Mucosa of descending colon (tissue), 3 donors: ENCODE results near the gene KCNG2. TPM values are rescaled to one million over a fixed set of nuclear protein-coding genes. Genes with fewer than 3 reads are reported as not detected.

ENCODE experiments used
- ATAC-seq: fragments of 200-7000 bp; cut with Tn5 transposase; one replicate; pipeline ENCODE4 v1.9.1; 2020; ENCODE audit warnings: mild to moderate bottlenecking, moderate library complexity
- DNase-seq, 3 donors: peaks; one replicate each; pipeline ENCODE4 v3.0.0-alpha.2; 2020
- H3K36me3 ChIP-seq: fragments of 200-600 bp; one replicate; pipeline ENCODE4 v1.8.0; 2021; ENCODE audit warnings: low read depth, mild to moderate bottlenecking
- H3K4me1 ChIP-seq: fragments of 200-600 bp; one replicate; pipeline ENCODE4 v1.8.0; 2021; ENCODE audit warnings: low read depth, mild to moderate bottlenecking
- H3K4me3 ChIP-seq: fragments of 200-600 bp; one replicate; pipeline ENCODE4 v1.8.0; 2021; ENCODE audit warnings: mild to moderate bottlenecking
- H3K9me3 ChIP-seq: fragments of 200-600 bp; one replicate; pipeline ENCODE4 v1.8.0; 2021; ENCODE audit warnings: mild to moderate bottlenecking
- intact Hi-C, 2 donors: fragments of 100-400 bp; cut with DNase I in 1 of 2; cut with micrococcal nuclease in 1 of 2; formaldehyde crosslinking; loops; one replicate each; pipeline versions ENCODE4 v1.11.0 to v1.11.1; 2022; cut with DNase I, micrococcal nuclease
- total RNA-seq, 3 donors: library from RNA; stranded (reverse); fragmentation: NEBNext Ultra II Directional in 2 of 3; extraction: Animal tissue kit (Norgen Biotek cat#: 25700) in 2 of 3; gene quantifications; one replicate each; pipeline versions ENCODE4 v1.2.1 to v1.2.4, GENCODE V29; 2021 to 2023
- TF ChIP-seq, protein P1 (sequence below): fragments of 200-600 bp; IDR thresholded peaks from one replicate; pipeline ENCODE4 v1.8.0; 2022; ENCODE audit warnings: antibody characterized with exemption, mild to moderate bottlenecking
- donor health status: DM: no; HTN: no; CAD: no; lungs with moderate emphysema.
- donor health status: DM: no; HTN: no; CAD: no.
- donor health status: DM: no; HTN: yes; CAD: no.

The KCNG2 gene
- total RNA-seq, 3 donors from 2014 or later = 0.19 TPM; not detected in 2

DNA sequence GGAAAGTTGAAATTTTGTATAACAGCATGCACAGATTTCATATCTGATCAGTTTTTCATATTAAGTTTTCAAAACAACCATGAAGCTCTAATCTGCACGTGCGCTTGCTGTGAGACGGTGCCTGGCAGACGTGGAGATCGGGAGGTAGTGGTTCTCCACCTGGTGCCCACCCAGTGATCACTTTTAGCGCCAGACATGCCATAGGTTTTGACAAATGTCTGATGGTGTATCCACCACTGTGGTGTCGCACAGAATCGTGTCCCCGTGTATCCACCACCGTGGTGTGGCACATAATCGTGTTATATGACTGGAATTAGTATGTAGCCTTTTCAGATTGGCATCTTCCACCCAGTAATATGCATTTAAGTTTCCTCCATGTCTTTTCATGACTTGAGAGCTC lies 40.9 kb upstream of the KCNG2 start:
- DNase-seq (peak in 1 of 3 donors; percentile 14), ATAC-seq (no peak)
- intact Hi-C loops = no loop called here

DNA sequence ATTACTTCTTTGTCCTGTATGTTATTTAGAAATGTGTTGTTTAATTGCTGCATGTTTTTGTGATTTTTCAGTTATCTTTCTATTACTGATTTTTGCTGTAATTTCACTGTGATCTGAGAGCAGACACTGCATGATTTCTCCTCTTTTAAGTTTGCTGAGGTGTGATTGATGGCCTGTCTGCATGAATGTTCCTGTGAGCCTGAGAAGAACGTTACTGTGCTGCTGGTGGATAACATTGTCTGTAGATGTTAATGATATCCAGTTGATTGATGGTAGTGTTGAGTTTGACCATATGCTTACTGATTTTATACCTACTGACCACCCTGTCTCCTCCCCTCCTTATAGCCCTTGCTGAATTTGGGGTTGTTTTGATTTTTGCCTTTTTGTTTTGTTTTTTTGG lies 37.4 kb upstream of the KCNG2 start:
- Histone ChIP-seq H3K4me3 (no peak overlapping the region), H3K36me3 (no peaks in the 10 kb centered on the region), H3K4me1 (no peaks in the 10 kb centered on the region), H3K9me3 (no peaks in the 10 kb centered on the region)
- TF ChIP-seq, protein P1, sequence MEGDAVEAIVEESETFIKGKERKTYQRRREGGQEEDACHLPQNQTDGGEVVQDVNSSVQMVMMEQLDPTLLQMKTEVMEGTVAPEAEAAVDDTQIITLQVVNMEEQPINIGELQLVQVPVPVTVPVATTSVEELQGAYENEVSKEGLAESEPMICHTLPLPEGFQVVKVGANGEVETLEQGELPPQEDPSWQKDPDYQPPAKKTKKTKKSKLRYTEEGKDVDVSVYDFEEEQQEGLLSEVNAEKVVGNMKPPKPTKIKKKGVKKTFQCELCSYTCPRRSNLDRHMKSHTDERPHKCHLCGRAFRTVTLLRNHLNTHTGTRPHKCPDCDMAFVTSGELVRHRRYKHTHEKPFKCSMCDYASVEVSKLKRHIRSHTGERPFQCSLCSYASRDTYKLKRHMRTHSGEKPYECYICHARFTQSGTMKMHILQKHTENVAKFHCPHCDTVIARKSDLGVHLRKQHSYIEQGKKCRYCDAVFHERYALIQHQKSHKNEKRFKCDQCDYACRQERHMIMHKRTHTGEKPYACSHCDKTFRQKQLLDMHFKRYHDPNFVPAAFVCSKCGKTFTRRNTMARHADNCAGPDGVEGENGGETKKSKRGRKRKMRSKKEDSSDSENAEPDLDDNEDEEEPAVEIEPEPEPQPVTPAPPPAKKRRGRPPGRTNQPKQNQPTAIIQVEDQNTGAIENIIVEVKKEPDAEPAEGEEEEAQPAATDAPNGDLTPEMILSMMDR = no peak
- intact Hi-C loops = no loop called here
- DNase-seq = no peak
- ATAC-seq = no peak

More for the DNA sequence above, 40.9 kb upstream of the KCNG2 start:
- TF ChIP-seq, protein P1 = no peak
- H3K9me3 ChIP-seq = no peaks in the 10 kb centered on the region
- H3K36me3 ChIP-seq = peaks cover 4% of the 10 kb centered on the region
- H3K4me3 ChIP-seq = no peak overlapping the region
- H3K4me1 ChIP-seq = no peaks in the 10 kb centered on the region

DNA sequence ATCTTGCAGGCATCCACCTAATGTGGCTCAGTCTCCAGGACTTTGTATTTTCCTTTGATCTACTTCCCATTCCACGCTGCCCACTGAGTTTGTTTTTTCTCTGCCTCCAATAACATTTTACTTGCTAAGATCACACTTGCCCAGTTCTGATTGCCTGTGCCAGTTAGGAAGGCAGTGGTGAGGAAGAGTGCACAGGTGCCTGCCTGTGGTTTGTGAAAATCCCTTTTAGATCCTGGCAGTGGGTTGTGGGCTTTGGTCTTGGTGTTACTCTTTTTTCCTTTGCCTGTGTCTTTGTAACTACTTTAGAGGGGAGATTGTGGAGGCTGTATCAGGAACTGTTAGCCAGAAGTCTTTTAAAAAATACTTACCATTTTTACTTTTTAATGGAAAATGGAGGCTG lies 36.9 kb upstream of the KCNG2 start:
- ATAC-seq = no peak
- TF ChIP-seq, protein P1 = no peak
- intact Hi-C loops = no loop called here
- Histone ChIP-seq H3K9me3 (no peaks in the 10 kb centered on the region), H3K36me3 (no peaks in the 10 kb centered on the region), H3K4me1 (no peaks in the 10 kb centered on the region), H3K4me3 (no peak overlapping the region)
- DNase-seq = no peak

DNA sequence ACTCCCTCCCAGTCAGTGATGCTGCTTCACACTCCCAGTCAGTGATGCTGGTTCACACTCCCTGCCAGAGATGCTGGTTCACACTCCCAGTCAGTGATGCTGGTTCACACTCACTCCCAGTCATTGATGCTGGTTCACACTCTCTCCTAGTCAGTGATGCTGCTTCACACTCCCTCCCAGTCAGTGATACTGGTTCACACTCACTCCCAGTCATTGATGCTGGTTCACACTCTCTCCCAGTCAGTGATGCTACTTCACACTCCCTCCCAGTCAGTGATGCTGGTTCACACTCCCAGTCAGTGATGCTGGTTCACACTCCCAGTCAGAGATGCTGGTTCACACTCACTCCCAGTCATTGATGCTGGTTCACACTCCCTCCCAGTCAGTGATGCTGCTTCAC lies 34.3 kb upstream of the KCNG2 start:
- no peaks in the 10 kb centered on the region for H3K4me1 ChIP-seq
- DNase-seq (no peak), ATAC-seq (no peak)
- intact Hi-C loops = no loop called here
- H3K9me3 ChIP-seq = peaks cover 4% of the 10 kb centered on the region
- TF ChIP-seq, protein P1 = no peak
- no peaks in the 10 kb centered on the region for H3K36me3 ChIP-seq
- H3K4me3 ChIP-seq = no peak overlapping the region

DNA sequence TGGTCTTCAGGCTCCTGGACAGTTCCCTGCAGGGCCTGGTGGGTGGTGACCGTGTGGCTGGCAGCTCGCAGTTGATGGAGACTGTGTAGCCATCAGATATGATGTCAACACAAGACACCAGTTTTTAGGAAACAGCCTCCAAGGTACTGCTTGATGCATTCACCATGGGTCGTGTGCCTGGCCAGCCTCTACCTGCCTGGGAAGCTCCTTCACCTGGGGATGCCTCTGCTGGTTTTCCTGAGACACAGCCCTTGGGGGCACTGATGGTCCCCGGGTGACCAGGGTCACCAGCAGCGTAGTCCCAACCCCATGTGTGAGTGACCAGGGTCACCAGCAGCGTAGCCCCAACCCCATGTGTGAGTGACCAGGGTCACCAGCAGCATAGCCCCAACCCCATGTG lies 33.6 kb upstream of the KCNG2 start:
- H3K4me1 ChIP-seq = no peaks in the 10 kb centered on the region
- TF ChIP-seq, protein P1 = no peak
- DNase-seq (peak in 1 of 3 donors; percentile 3), ATAC-seq (no peak)
- intact Hi-C loops = no loop called here
- peaks cover 4% of the 10 kb centered on the region for H3K9me3 ChIP-seq
- no peaks in the 10 kb centered on the region for H3K36me3 ChIP-seq
- H3K4me3 ChIP-seq = no peak overlapping the region
